ENCODE data around the gene TOGARAM1.

DNA sequence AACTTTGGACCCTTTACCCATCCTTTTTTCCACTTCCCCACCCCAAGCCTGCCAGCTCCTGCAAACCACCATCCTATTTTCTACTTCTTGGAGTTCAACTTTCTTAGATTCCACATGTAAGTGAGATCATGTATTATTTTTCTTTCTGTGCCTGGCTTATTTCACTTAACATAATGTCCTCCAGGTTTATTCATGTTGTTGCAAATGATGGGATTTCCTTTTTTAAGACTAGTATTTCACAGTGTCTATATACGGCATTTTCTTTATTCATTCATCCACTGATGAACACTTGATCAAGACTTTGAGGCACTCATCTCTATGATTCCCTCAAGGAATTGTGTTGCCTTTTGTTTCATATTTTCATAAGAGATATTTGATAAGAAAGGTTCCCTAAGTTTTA, 116.3 kb downstream of the TOGARAM1 start:
- TF ChIP-seq, protein P1, sequence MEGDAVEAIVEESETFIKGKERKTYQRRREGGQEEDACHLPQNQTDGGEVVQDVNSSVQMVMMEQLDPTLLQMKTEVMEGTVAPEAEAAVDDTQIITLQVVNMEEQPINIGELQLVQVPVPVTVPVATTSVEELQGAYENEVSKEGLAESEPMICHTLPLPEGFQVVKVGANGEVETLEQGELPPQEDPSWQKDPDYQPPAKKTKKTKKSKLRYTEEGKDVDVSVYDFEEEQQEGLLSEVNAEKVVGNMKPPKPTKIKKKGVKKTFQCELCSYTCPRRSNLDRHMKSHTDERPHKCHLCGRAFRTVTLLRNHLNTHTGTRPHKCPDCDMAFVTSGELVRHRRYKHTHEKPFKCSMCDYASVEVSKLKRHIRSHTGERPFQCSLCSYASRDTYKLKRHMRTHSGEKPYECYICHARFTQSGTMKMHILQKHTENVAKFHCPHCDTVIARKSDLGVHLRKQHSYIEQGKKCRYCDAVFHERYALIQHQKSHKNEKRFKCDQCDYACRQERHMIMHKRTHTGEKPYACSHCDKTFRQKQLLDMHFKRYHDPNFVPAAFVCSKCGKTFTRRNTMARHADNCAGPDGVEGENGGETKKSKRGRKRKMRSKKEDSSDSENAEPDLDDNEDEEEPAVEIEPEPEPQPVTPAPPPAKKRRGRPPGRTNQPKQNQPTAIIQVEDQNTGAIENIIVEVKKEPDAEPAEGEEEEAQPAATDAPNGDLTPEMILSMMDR (IDR thresholded peaks at IDR 0.05; ENCODE audit: low read length), result no peak
- no peak for TF ChIP-seq EZH2 (IDR thresholded peaks at IDR 0.05; ENCODE audit: borderline replicate concordance, low read length)

Data from OCI-LY1 (cell line).